Left renal pelvis (tissue), 4 donors: ENCODE data around the gene SPIB. TPM values are rescaled to one million over a fixed set of nuclear protein-coding genes. Genes with fewer than 3 reads are reported as not detected.
"Not testable (repeated sequence)": the region's sequence is repeated elsewhere in the genome, so short reads cannot be mapped to it uniquely, and the experiment has no call there.

Experiments used
- DNase-seq, 4 donors: peaks; one replicate each; pipeline ENCODE4 v3.0.0-alpha.2; 2013; ENCODE audit warnings: low read depth in 4 of 4, low spot score in 3 of 4
- polyA plus RNA-seq, 4 donors: library from polyadenylated mRNA; unstranded; fragments of 120-200 nt; gene quantifications; one replicate each; pipeline ENCODE4 v1.2.1, GENCODE V29; 2013; ENCODE audit not compliant: insufficient read length in 4 of 4

The SPIB gene
- polyA plus RNA-seq, 4 donors: 0.53 to 1.1 (median 0.79) TPM

- DNase-seq: no peak
Observed at GRCh38 chr19:50465000-50465399, 46.3 kb downstream of the SPIB start.

GRCh38 chr19:50465986-50466705 is 47.4 kb downstream of the SPIB start:
- DNase-seq: no peak

- DNase-seq: no peak
Observed at GRCh38 chr19:50466706-50467039, 47.9 kb downstream of the SPIB start.

GRCh38 chr19:50467566-50467965 is 48.8 kb downstream of the SPIB start:
- DNase-seq: no peak

- no peak for DNase-seq
Observed at GRCh38 chr19:50468818-50469217, 50.1 kb downstream of the SPIB start.

DNA sequence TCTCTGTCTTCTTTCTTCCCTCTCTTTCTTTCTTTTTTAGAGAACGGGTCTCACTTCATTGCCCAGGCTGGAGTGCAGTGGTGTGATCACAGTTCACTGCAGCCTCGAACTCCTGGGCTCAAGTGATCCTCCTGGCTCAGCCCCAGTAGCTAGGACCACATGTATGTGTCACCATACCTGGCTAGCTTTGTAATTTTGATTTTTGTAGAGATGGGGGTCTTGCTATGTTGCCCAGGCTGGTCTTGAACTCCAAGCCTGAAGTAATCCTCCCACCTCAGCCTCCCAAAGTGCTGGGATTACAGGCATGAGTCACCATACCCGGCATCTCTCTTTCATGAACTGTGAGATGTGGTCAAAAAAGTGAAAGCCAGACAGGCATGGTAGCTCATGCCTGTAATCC is 54.6 kb downstream of the SPIB start:
- DNase-seq: not testable (repeated sequence)

DNA sequence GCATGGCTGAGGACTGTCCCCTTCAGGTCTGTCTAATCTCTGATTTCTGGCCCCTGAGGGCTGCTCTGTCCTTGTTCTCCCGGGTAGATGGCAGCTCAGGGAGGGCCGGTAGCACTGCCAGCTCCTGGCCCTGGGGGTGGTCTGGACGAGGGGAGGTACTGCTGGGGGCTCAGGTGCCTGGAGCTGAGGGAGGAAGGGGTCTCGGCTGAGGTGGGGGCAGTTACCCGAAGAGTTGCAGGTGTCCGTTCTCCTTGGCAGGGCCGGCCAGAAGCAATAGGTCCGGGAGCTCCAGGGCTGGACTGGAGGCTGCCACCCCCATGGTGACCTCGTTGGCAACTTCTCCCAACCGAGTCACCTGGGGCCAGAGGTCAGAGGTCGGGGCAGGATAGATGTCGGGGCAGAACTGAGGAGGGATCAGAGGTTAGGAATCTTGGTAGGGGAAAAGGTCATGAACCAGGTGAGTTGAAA is 56.4 kb downstream of the SPIB start:
- no peak for DNase-seq

- no peak for DNase-seq
Observed at GRCh38 chr19:50475736-50476223, 57.0 kb downstream of the SPIB start.

DNA sequence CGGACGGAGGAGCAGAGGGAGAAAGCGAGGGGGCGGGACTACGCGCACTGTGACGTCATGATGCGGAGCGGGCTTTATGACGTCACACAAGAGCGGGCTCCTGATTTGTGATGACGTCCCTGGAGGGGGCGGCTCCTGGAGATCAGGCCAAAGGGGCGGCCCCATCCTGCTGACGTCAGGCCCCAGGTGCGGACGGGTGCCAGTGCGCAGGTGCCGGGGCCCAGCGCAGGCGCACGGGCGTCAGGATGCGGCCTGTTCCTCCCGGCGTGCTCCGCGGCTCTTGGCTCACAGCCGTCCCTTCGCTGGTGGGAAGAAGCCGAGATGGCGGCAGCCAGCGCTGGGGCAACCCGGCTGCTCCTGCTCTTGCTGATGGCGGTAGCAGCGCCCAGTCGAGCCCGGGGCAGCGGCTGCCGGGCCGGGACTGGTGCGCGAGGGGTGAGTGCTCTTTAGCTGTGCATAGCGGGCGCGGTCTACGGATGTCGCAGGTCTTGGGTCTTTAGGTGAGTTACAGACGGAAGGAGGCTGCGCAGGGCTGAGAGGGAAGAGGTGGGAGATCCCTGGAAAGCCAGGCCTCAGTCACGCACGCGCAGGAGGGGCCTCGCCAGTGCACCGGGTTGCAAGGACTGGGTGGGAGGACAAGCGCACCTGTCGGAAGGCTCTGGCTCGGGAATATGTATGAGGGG is 57.6 kb downstream of the SPIB start, which contains the start of the genes EMC10 and GARIN5A:
Gene EMC10 (plus strand): TSS at position 284 of the 683 bp plus-strand sequence. CDS start 38 bp downstream, at position 322.
Gene GARIN5A (minus strand): TSS at position 625 of the 683 bp plus-strand sequence. CDS start 460 bp downstream, at position 165.
- DNase-seq: peak; percentile 79 to 91 (median 86)

DNA sequence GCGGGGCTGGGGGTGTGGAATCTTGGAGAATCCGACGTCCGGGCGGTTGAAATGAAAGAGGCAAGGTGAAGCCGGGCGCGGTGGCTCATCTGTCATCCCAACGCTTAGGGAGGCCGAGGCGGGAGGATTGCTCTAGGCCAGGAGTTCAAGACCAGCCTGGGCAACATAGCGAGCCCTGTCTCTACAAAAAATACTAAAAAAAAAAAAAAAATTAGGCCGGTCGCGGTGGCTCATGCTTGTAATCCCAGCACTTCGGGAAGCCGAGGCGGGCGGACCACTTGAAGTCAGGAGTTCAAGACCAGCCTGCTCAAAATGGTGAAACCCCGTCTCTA is 58.1 kb downstream of the SPIB start:
- no peak for DNase-seq

DNA sequence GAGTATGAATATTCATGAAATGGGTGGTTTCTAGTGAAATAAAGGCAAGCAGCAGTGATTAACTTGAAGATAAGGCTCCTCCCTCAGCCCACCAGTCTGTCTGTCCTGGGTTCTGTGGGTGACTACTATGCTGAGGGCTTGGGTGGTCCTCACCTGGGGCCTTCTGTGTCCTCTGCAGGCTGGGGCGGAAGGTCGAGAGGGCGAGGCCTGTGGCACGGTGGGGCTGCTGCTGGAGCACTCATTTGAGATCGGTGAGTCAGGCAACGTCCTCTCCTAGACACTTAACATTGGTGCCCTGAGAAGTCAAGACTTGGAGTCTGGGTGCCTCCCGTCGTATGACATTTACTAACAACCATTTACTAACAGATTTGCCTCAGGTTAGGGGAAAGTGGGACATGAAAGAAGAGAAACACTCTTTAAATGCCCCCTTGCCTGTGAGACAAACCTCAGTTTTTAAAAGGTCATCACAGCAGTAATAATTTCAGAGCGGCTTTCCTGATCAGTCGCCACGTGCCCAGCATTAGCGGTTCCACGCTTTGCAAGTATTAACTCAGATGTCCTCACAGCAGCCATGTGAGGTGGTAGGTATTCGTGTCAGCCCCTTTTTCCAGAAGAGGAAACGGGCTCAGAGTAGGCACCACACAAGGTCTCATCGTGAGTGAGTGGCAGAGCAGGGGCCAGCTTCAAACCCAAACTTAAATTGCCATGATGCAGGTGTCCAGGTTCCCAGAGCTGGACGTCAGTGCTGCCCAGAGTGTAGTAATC is 59.2 kb downstream of the SPIB start:
- DNase-seq: no peak

DNA sequence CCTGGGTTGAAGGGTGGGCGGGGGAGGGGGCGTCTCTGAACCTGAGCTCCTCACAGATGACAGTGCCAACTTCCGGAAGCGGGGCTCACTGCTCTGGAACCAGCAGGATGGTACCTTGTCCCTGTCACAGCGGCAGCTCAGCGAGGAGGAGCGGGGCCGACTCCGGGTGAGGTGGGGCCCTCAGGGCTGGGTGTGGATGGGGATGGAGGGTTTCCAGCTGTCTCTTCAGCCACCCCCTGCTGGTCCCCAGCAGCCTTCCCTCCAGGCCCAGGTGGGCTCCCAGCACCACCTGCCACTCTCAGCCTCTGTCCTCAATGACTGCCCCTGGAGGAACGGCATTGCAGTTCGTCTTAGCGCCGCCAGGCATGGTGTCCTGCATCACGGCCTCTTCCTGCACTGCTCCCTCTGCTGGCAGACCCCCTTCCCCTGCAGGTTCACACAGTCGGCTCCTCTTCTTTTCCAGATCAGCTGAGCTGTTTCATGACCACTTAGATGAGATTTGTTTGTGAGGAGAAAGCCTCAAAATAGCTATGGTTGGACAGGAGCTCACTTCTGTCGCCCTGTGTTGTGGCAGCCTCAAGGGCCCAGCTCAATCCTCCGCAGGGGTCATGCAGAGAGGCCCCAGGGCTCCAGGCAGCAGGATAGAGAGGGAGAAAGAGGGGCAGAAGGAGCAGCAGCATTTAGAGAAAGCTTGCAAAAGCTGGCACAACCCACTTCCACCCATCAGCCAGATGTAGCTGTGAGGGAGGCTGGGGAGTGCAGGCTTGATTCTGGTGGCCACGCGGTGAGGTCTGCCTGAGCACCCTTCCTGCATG is 60.4 kb downstream of the SPIB start:
- no peak for DNase-seq

DNA sequence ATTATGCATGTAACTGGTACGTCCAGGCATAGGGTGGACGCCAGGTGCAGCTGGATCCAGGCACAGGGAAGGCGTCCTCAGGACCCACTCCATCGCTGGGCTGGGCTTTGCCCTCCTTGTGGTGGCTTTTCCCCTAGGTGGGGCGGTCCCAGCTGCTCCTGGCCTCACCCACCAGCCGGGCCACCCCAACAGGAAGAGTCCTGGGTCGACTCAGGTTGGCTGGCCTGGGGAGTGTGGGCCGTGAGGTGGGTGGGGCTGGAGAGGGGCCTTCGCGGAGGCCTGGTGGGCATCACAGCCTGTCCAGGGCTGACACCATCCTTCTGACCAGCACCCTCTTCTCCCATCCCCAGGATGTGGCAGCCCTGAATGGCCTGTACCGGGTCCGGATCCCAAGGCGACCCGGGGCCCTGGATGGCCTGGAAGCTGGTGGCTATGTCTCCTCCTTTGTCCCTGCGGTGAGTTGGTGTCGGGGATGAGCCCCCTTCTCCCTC is 61.1 kb downstream of the SPIB start:
- DNase-seq: no peak

GRCh38 chr19:50480281-50481111 is 61.8 kb downstream of the SPIB start:
- no peak for DNase-seq

Other genes starting within 250 kb of the SPIB start
- gene MYH14, start 215.3 kb upstream of the SPIB start, polyA plus RNA-seq: 10 to 100 TPM in 3 of 4 donors, under 1 TPM in 1; 0.71 to 27.1 (median 22.2) TPM
- gene KCNC3, start 89.6 kb upstream of the SPIB start, polyA plus RNA-seq: 10 to 100 TPM in 3 of 4 donors, 1 to 10 TPM in 1; 5.3 to 79.5 (median 36.1) TPM
- 10 to 100 TPM in 1 of 4 donors, 1 to 10 TPM in 3; 1.1 to 10.1 (median 8.0) TPM for gene NAPSA, start 53.3 kb upstream of the SPIB start, polyA plus RNA-seq
- gene NR1H2, start 42.5 kb upstream of the SPIB start, polyA plus RNA-seq: 10 to 100 TPM; 23.8 to 44.3 (median 26.3) TPM
- 10 to 100 TPM; 20.5 to 40.3 (median 24.0) TPM for gene POLD1, start 34.6 kb upstream of the SPIB start, polyA plus RNA-seq
- gene MYBPC2, start 14.0 kb downstream of the SPIB start, polyA plus RNA-seq: 1 to 10 TPM in 1 of 4 donors, under 1 TPM in 3; 0.43 to 2.7 (median 0.75) TPM
- gene EMC10, start 57.6 kb downstream of the SPIB start, polyA plus RNA-seq: 100 to 1,000 TPM; 104 to 151 (median 122) TPM
- 10 to 100 TPM in 1 of 4 donors, 1 to 10 TPM in 3; 3.3 to 10.3 (median 6.6) TPM for gene GARIN5A, start 57.9 kb downstream of the SPIB start, polyA plus RNA-seq
- gene JOSD2, start 92.3 kb downstream of the SPIB start, polyA plus RNA-seq: 10 to 100 TPM in 2 of 4 donors, 1 to 10 TPM in 2; 9.2 to 14.1 (median 10.1) TPM
- gene ASPDH, start 95.0 kb downstream of the SPIB start, polyA plus RNA-seq: 10 to 100 TPM in 1 of 4 donors, 1 to 10 TPM in 3; 1.3 to 13.9 (median 6.2) TPM
- 10 to 100 TPM; 15.7 to 26.8 (median 20.1) TPM for gene LRRC4B, start 149.5 kb downstream of the SPIB start, polyA plus RNA-seq
- gene SYT3, start 220.9 kb downstream of the SPIB start, polyA plus RNA-seq: 1 to 10 TPM in 1 of 4 donors, under 1 TPM in 3; 0.25 to 1.7 (median 0.75) TPM
- 1 to 10 TPM in 3 of 4 donors, under 1 TPM in 1; 0.48 to 3.2 (median 2.2) TPM for gene C19orf81, start 230.5 kb downstream of the SPIB start, polyA plus RNA-seq